ENCODE data around the gene C5orf58. TPM values are rescaled to one million over a fixed set of nuclear protein-coding genes. Genes with fewer than 3 reads are reported as not detected.
A peak's percentile ranks its signal among the peaks of the same experiment; 100 is the strongest.

C5orf58 gene
- total and polyA plus RNA-seq, 9 of the 15 experiments (the other 6 are each of a cell fraction or from before 2014, with no cell fraction given): 1.5 to 7.6 (median 5.3) TPM

- TF ChIP-seq, protein P1, sequence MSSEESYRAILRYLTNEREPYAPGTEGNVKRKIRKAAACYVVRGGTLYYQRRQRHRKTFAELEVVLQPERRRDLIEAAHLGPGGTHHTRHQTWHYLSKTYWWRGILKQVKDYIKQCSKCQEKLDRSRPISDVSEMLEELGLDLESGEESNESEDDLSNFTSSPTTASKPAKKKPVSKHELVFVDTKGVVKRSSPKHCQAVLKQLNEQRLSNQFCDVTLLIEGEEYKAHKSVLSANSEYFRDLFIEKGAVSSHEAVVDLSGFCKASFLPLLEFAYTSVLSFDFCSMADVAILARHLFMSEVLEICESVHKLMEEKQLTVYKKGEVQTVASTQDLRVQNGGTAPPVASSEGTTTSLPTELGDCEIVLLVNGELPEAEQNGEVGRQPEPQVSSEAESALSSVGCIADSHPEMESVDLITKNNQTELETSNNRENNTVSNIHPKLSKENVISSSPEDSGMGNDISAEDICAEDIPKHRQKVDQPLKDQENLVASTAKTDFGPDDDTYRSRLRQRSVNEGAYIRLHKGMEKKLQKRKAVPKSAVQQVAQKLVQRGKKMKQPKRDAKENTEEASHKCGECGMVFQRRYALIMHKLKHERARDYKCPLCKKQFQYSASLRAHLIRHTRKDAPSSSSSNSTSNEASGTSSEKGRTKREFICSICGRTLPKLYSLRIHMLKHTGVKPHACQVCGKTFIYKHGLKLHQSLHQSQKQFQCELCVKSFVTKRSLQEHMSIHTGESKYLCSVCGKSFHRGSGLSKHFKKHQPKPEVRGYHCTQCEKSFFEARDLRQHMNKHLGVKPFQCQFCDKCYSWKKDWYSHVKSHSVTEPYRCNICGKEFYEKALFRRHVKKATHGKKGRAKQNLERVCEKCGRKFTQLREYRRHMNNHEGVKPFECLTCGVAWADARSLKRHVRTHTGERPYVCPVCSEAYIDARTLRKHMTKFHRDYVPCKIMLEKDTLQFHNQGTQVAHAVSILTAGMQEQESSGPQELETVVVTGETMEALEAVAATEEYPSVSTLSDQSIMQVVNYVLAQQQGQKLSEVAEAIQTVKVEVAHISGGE (CRISPR knock-in tag; IDR thresholded peaks at IDR 0.05): peak in 1 of 3 experiments; percentile 66; a peak in 2 of 6 replicates
- TF ChIP-seq ZNF408 (CRISPR knock-in tag; IDR thresholded peaks at IDR 0.05; ENCODE audit: low read depth) (no peak), MLLT1 (IDR thresholded peaks at IDR 0.05) (no peak), SRF (CRISPR knock-in tag; IDR thresholded peaks at IDR 0.05) (peak in 1 of 2 experiments; percentile 71; a peak in 2 of 4 replicates), DACH1 (IDR thresholded peaks at IDR 0.05; ENCODE audit: partially characterized antibody) (no peak), XRCC3 (IDR thresholded peaks at IDR 0.05) (no peak), ZMIZ1 (IDR thresholded peaks at IDR 0.05; ENCODE audit: low read depth in 2 of 2, low read length in 2 of 2) (no peak), RNF219 (CRISPR knock-in tag; IDR thresholded peaks at IDR 0.05) (no peak), CHD2 (IDR thresholded peaks at IDR 0.05; ENCODE audit: low read depth, low read length) (no peak), ZBTB34 (CRISPR knock-in tag; IDR thresholded peaks at IDR 0.05) (no peak), MBD1 (CRISPR knock-in tag; IDR thresholded peaks at IDR 0.05) (no peak), ZNF212 (CRISPR knock-in tag; IDR thresholded peaks at IDR 0.05) (no peak), ZNF140 (CRISPR knock-in tag; IDR thresholded peaks at IDR 0.05) (no peak)
Measured at GRCh38 chr5:170268884-170269283, 36.1 kb downstream of the C5orf58 start (continued).
